ENCODE results near the gene APH1B. TPM values are rescaled to one million over a fixed set of nuclear protein-coding genes. Genes with fewer than 3 reads are reported as not detected.

Gene APH1B
- total and polyA plus RNA-seq, 2 of the 4 experiments (the other 2 are of a cell fraction): 7.0 to 7.7 TPM

DNA sequence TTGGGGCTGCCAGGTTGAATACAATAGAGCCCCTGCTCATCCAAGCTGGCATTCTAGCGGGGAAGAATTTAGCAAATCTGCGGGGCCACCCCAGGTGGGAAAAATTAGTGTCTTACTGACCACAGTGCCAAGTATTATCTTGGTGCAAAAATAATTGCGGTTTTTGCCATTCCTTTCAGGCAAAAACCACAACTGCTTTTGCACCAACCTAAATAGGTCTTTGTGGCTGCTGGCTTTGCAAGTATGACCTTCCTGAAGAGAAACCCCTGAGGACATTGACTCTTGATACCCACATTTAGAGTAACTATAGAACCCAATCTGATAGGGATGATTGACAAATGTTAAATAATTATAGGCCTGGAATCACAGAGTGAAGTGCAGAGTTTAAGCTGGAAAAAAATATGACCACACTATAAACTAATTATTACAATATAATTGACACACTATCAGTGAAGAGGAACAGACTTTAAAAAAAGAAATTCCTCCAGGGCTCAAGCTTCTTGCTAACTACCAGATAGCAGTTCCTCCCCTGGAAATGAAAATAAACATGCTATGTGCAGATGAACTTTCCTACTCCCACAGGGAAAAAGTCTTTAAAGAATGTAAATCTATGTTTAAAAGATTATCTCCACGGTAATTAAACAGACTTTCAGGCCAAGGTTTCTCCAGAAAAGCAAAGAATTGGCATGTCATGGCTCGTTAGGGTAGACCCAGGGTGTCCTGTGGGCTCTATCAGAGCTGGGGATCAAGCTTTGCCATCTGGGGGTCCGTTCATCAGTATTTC lies 69.9 kb downstream of the APH1B start:
- peaks cover 18% of the 10 kb centered on the region; the same call in 1 of the 2 replicates for H3K9me1 ChIP-seq (ENCODE audit: insufficient read depth, low read length)
- no peaks in the 10 kb centered on the region for H3K79me1 ChIP-seq (ENCODE audit: low read depth in 1 of 2, low read length in 2 of 2)
- peak overlapping the region; percentile 40; the same call in 1 of the 3 replicates for H2BK15ac ChIP-seq (ENCODE audit: low read depth, low read length)
- WGBS, 2 experiments (ENCODE audit: extremely low coverage in 2 of 2, insufficient read length in 1 of 2): 80% methylated on average over 1 of the region's 6 CpGs; no CpG with 5 or more reads in 1 of the 2 experiments
- peak overlapping the region in 1 of 2 experiments; percentile 59; a peak in 2 of 4 replicates for H4K8ac ChIP-seq (ENCODE audit: low read depth in 2 of 2, low read length in 2 of 2)
- H3K14ac ChIP-seq (replicated peaks; ENCODE audit: low read depth, low read length): peak overlapping the region; percentile 60; the same call in 1 of the 2 replicates
- H3K4me3 ChIP-seq (ENCODE audit: insufficient read depth, low read depth, low read length): no peak overlapping the region
- no peak overlapping the region for H2AK9ac ChIP-seq (replicated peaks; ENCODE audit: low read depth, low read length, poor library complexity)
- ATAC-seq (ENCODE audit: low read depth) (peak; percentile 77), DNase-seq (peak; percentile 68)
- no peaks in the 10 kb centered on the region for H4K20me1 ChIP-seq (ENCODE audit: insufficient read depth, low read length)
- H3K9ac ChIP-seq (ENCODE audit: low read depth, low read length): no peak overlapping the region
- H3K4ac ChIP-seq (ENCODE audit: low read depth, low read length): peak overlapping the region; percentile 59; the same call in 1 of the 2 replicates
- TF ChIP-seq SMC3 (IDR thresholded peaks at IDR 0.05; ENCODE audit: low read depth, low read length) (no peak), MAFK (IDR thresholded peaks at IDR 0.05; ENCODE audit: low read depth, low read length) (no peak)
- TF ChIP-seq, protein P1, sequence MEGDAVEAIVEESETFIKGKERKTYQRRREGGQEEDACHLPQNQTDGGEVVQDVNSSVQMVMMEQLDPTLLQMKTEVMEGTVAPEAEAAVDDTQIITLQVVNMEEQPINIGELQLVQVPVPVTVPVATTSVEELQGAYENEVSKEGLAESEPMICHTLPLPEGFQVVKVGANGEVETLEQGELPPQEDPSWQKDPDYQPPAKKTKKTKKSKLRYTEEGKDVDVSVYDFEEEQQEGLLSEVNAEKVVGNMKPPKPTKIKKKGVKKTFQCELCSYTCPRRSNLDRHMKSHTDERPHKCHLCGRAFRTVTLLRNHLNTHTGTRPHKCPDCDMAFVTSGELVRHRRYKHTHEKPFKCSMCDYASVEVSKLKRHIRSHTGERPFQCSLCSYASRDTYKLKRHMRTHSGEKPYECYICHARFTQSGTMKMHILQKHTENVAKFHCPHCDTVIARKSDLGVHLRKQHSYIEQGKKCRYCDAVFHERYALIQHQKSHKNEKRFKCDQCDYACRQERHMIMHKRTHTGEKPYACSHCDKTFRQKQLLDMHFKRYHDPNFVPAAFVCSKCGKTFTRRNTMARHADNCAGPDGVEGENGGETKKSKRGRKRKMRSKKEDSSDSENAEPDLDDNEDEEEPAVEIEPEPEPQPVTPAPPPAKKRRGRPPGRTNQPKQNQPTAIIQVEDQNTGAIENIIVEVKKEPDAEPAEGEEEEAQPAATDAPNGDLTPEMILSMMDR (conservative IDR thresholded peaks at IDR 0.05; ENCODE audit: low read depth, low read length): no peak
- POLR2A ChIA-PET (ENCODE audit: unreplicated experiment): no interaction called here
- H2BK5ac ChIP-seq (ENCODE audit: low read depth, low read length, poor library complexity, severe bottlenecking): peak overlapping the region; percentile 73
- no peak overlapping the region for H3K23ac ChIP-seq (ENCODE audit: low read depth, low read length)
- H3K4me2 ChIP-seq (ENCODE audit: low read depth, low read length): peak overlapping the region; percentile 48
- H3K9me3 ChIP-seq (ENCODE audit: control insufficient read depth, insufficient read depth, low read length): no peaks in the 10 kb centered on the region
- H2AFZ ChIP-seq (replicated peaks; ENCODE audit: low read length, poor library complexity): no peak overlapping the region
- intact Hi-C loops (cut with micrococcal nuclease) (no loop called here), in situ Hi-C loops (cut with MboI; ENCODE audit: low sequenced_read_pairs) (no loop called here), dilution Hi-C loops (cut with HindIII; ENCODE audit: low sequenced_read_pairs, unreplicated experiment) (no loop called here)
- H3K27me3 ChIP-seq (ENCODE audit: control insufficient read depth, insufficient read depth, low read length): no peaks in the 10 kb centered on the region
- H3K4me1 ChIP-seq (ENCODE audit: control insufficient read depth, insufficient read depth, low read length): peaks cover 37% of the 10 kb centered on the region
- no peak overlapping the region for H4K91ac ChIP-seq (ENCODE audit: insufficient read depth, low read depth, low read length)
- peak overlapping the region; percentile 81; the same call in 1 of the 2 replicates for H2AK5ac ChIP-seq (ENCODE audit: low read depth, low read length)
- peak overlapping the region; percentile 86 for H3K18ac ChIP-seq (ENCODE audit: low read depth, low read length)
- peak overlapping the region; percentile 89; the same call in 1 of the 2 replicates for H3K27ac ChIP-seq (ENCODE audit: insufficient read depth, low read length)
- H3K36me3 ChIP-seq (ENCODE audit: control insufficient read depth, insufficient read depth, low read length): no peaks in the 10 kb centered on the region
- H2BK20ac ChIP-seq (ENCODE audit: low read depth, low read length): peak overlapping the region; percentile 73; the same call in 1 of the 2 replicates
- CTCF ChIA-PET: no interaction called here
- H2BK120ac ChIP-seq (ENCODE audit: low read depth, low read length): peak overlapping the region; percentile 84
- no peak overlapping the region for H3K56ac ChIP-seq (ENCODE audit: extremely low read depth, insufficient read depth, low read length)
- peak overlapping the region; percentile 73 for H4K5ac ChIP-seq (ENCODE audit: low read depth, low read length)
- no TSS peak for BruUV-seq (replicated peaks)

Measured in IMR-90 (cell line).